GM12878 (cell line): ENCODE data around the gene TTLL11. TPM values are rescaled to one million over a fixed set of nuclear protein-coding genes. Genes with fewer than 3 reads are reported as not detected.

ENCODE experiments used
- ATAC-seq: fragments of 200-7000 bp; cut with Tn5 transposase; 3 replicates; pipeline ENCODE4 v1.9.1; 2020; ENCODE audit warnings: mild to moderate bottlenecking, moderate library complexity
- BruUV-seq: library from RNA; stranded (reverse); fragments of 400-500 nt; replicated peaks from 2 replicates; lab custom pipeline; 2021; lab: Mats Ljungman, UMichigan
- CTCF ChIA-PET: fragments of 300-600 bp; sonication (Branson Sonifier 250); formaldehyde crosslinking; extraction: SDS; loops from one replicate; lab custom pipeline; 2021; ENCODE audit warnings: inconsistent platforms; lab: Yijun Ruan, JAX
- POLR2A ChIA-PET: fragments of 350-600 bp; formaldehyde crosslinking; extraction: SDS; loops from one replicate; lab custom pipeline; 2021; ENCODE audit warnings: inconsistent platforms; lab: Charles Lee
- RAD21 ChIA-PET: fragments of 300-600 bp; sonication (Branson Sonifier 250); formaldehyde crosslinking; loops from one replicate; lab custom pipeline; 2023; ENCODE audit warnings: antibody characterized with exemption; ENCODE audit not compliant: unreplicated experiment; lab: Charles Lee
- SMC1A ChIA-PET: fragments of 300-600 bp; sonication (Branson Sonifier 250); formaldehyde crosslinking; loops from one replicate; lab custom pipeline; 2023; ENCODE audit not compliant: unreplicated experiment, uncharacterized antibody; lab: Charles Lee
- DNase-seq: peaks from one replicate; pipeline ENCODE4 v3.0.0-alpha.2; 2011; ENCODE audit warnings: low read depth, low spot score
- FAIRE-seq: peaks from 3 replicates; lab custom pipeline; 2011; peaks lifted over from hg19 to GRCh38; lab: Jason Lieb, UNC
- H2AFZ ChIP-seq: 2 replicates; pipeline ENCODE4 v1.6.0; 2011; ENCODE audit warnings: low read depth, low read length, control low read depth; ENCODE audit not compliant: control insufficient read depth
- H3K27ac ChIP-seq: 2 replicates; pipeline ENCODE4 v1.5.1; 2011; ENCODE audit warnings: control low read depth; ENCODE audit not compliant: control insufficient read depth, insufficient read depth
- H3K27me3 ChIP-seq, 2 experiments: replicated peaks in 1 of 2; 2 replicates each; pipeline versions ENCODE4 v1.6.0 to v1.6.1; 2011; ENCODE audit warnings: low read length in 1 of 2; ENCODE audit not compliant: control insufficient read depth in 2 of 2, insufficient read depth in 2 of 2
- H3K36me3 ChIP-seq, 2 experiments: 2 replicates each; pipeline ENCODE4 v1.5.1; 2011; ENCODE audit warnings: low read length in 1 of 2; ENCODE audit not compliant: control insufficient read depth in 2 of 2, insufficient read depth in 2 of 2
- H3K4me1 ChIP-seq: 2 replicates; pipeline ENCODE4 v1.6.1; 2011; ENCODE audit warnings: mild to moderate bottlenecking, low read length, moderate library complexity, mixed read lengths; ENCODE audit not compliant: control insufficient read depth, insufficient read depth
- H3K4me2 ChIP-seq: 2 replicates; pipeline ENCODE4 v1.6.0; 2011; ENCODE audit warnings: control low read depth; ENCODE audit not compliant: control insufficient read depth, insufficient read depth
- H3K4me3 ChIP-seq: fragments of 200-600 bp; sonication (generic); 2 replicates; pipeline ENCODE4 v1.5.1; 2016
- H3K79me2 ChIP-seq: 2 replicates; pipeline ENCODE4 v1.6.0; 2011; ENCODE audit warnings: low read length; ENCODE audit not compliant: control insufficient read depth, insufficient read depth
- H3K9ac ChIP-seq: 2 replicates; pipeline ENCODE4 v1.8.0; 2011; ENCODE audit warnings: low read length, control low read depth, mixed read lengths; ENCODE audit not compliant: control insufficient read depth, insufficient read depth
- H3K9me3 ChIP-seq: replicated peaks from 3 replicates; pipeline ENCODE4 v1.5.1; 2011; ENCODE audit warnings: mild to moderate bottlenecking, low read length; ENCODE audit not compliant: control insufficient read depth, insufficient read depth
- H4K20me1 ChIP-seq: 2 replicates; pipeline ENCODE4 v1.6.0; 2011; ENCODE audit not compliant: control insufficient read depth, insufficient read depth
- ELK1 ChIP-seq: IDR thresholded peaks from 2 replicates; pipeline ENCODE4 v1.6.1; 2012; ENCODE audit warnings: low read depth, low read length, improper control_type of control experiment
- IRF3 ChIP-seq: fragments of 450-650 bp; IDR thresholded peaks from 2 replicates; pipeline ENCODE4 v1.6.1; 2014; ENCODE audit warnings: mild to moderate bottlenecking
- RAD21 ChIP-seq: IDR thresholded peaks from 2 replicates; pipeline ENCODE4 v1.6.1; 2011; ENCODE audit warnings: mild to moderate bottlenecking, low read depth, low read length, moderate library complexity; ENCODE audit not compliant: insufficient read depth
- YBX1 ChIP-seq: fragments of 450-650 bp; IDR thresholded peaks from 2 replicates; pipeline ENCODE4 v1.6.1; 2016; ENCODE audit warnings: antibody characterized with exemption
- WGBS: methylation state at CpG from one replicate; pipeline ENCODE4 v1.1.6; 2016; ENCODE audit warnings: low lambda C conversion rate; ENCODE audit not compliant: insufficient replicate concordance, insufficient coverage; ENCODE audit errors: missing lambda C conversion rate; 5-methylcytosine and 5-hydroxymethylcytosine counted together
- in situ Hi-C: fragments of 300-500 bp; cut with MboI; formaldehyde crosslinking; loops from 9 replicates; pipeline ENCODE4 v1.14.3; 2018; ENCODE audit warnings: mixed read lengths
- intact Hi-C: fragments of 100-400 bp; cut with micrococcal nuclease; formaldehyde crosslinking; loops from one replicate; pipeline ENCODE4 v1.14.2; 2022; ENCODE audit not compliant: unreplicated experiment
- polyA plus RNA-seq, 11 experiments: library from polyadenylated mRNA; depleted of rRNA in 4 of 11; unstranded in 6 of 11; stranded (reverse) in 5 of 11; fragments of >200 nt; fragmentation: Nextera tagmentation in 4 of 11; fragmentation: Illumina TruSeq in 1 of 11; extraction: Ambion mirVana in 4 of 11; extraction: Trizol in 1 of 11; gene quantifications; 1 replicate in 1 of 11; 2 replicates in 10 of 11; pipeline versions ENCODE4 v1.2.1 to v1.2.3, GENCODE V29; 2011 to 2016; ENCODE audit warnings: inconsistent platforms in 2 of 11, missing spikeins in 2 of 11, low read depth in 1 of 11
- total RNA-seq, 4 experiments: library from RNA; depleted of rRNA in 3 of 4; stranded (reverse); fragments of >200 nt in 3 of 4; fragmentation: Illumina TruSeq in 1 of 4; extraction: Trizol in 1 of 4; gene quantifications; 2 replicates each; pipeline versions ENCODE4 v1.2.1 to v1.2.3, GENCODE V29; 2013 to 2021

The TTLL11 gene
- total and polyA plus RNA-seq, 10 of the 15 experiments (the other 5 are each of a cell fraction or from before 2014, with no cell fraction given) = 1.2 to 3.7 (median 2.9) TPM

- Histone ChIP-seq H3K4me2 (no peak overlapping the region), H3K9me3 (no peaks in the 10 kb centered on the region), H2AFZ (no peak overlapping the region), H3K36me3 (no peaks in the 10 kb centered on the region), H3K79me2 (no peaks in the 10 kb centered on the region), H3K4me1 (no peaks in the 10 kb centered on the region), H3K9ac (no peak overlapping the region), H4K20me1 (no peaks in the 10 kb centered on the region), H3K4me3 (no peak overlapping the region), H3K27me3 (peaks cover 0 to 5% of the 10 kb centered on the region in 2 experiments; a peak in 2 of 4 replicates), H3K27ac (no peak overlapping the region)
- in situ Hi-C loops (no loop called here), intact Hi-C loops (no loop called here)
- ChIA-PET RAD21 (interaction anchor here (0.7 kb wide), 1 partner anchor 200 kb away, joined by 3 read pairs; no protein-coding TSS in a partner anchor), POLR2A (no interaction called here), CTCF (interaction anchor here (0.6 kb wide), 2 partner anchors 80 to 204 kb away, joined by 3 read pairs; no protein-coding TSS in a partner anchor), SMC1A (no interaction called here)
- WGBS = 55% methylated on average over 7 of the region's 7 CpGs
- ATAC-seq (no peak), DNase-seq (no peak), FAIRE-seq (no peak)
- no peak for TF ChIP-seq RAD21
- BruUV-seq = no TSS peak
These were observed 150.8 kb downstream of the TTLL11 start for GRCh38 chr9:121942313-121942712.

GRCh38 chr9:121939643-121940042 is 153.5 kb downstream of the TTLL11 start:
- Histone ChIP-seq H3K9me3 (no peaks in the 10 kb centered on the region), H3K27ac (no peak overlapping the region), H3K4me1 (no peaks in the 10 kb centered on the region), H4K20me1 (no peaks in the 10 kb centered on the region), H3K4me2 (no peak overlapping the region), H3K36me3 (no peaks in the 10 kb centered on the region)
- RAD21 ChIA-PET = no interaction called here
- CTCF ChIA-PET = no interaction called here
- no TSS peak for BruUV-seq
- intact Hi-C loops (no loop called here), in situ Hi-C loops (no loop called here)
- SMC1A ChIA-PET = no interaction called here
- POLR2A ChIA-PET = no interaction called here
- ATAC-seq (no peak), DNase-seq (no peak)
- no peak for TF ChIP-seq YBX1
- no peak for TF ChIP-seq ELK1
- TF ChIP-seq IRF3 = no peak
- TF ChIP-seq, all 136 proteins: peak for 0
- Histone ChIP-seq H3K9ac (no peak overlapping the region), H2AFZ (no peak overlapping the region), H3K27me3 (peaks cover 0 to 3% of the 10 kb centered on the region in 2 experiments; a peak in 1 of 4 replicates), H3K4me3 (no peak overlapping the region), H3K79me2 (no peaks in the 10 kb centered on the region)
- no peak for FAIRE-seq
- 21% methylated on average over 10 of the region's 10 CpGs for WGBS
